Mesothelial cell of epicardium (in vitro differentiated cells): ENCODE data around the gene RUSC1. TPM values are rescaled to one million over a fixed set of nuclear protein-coding genes. Genes with fewer than 3 reads are reported as not detected.

ENCODE experiments used
- DNase-seq, 2 experiments: peaks; one replicate each; pipeline ENCODE4 v3.0.0; 2021; ENCODE audit warnings: low spot score in 2 of 2; ENCODE audit not compliant: unreplicated experiment in 2 of 2
- H3K27ac Mint-ChIP-seq: 2 replicates; pipeline ENCODE4 v1.8.0; 2021; ENCODE audit warnings: mixed read lengths
- H3K27me3 Mint-ChIP-seq: 2 replicates; pipeline ENCODE4 v1.8.0; 2021; ENCODE audit warnings: low read depth, mixed read lengths
- H3K36me3 Mint-ChIP-seq: 2 replicates; pipeline ENCODE4 v1.8.0; 2021; ENCODE audit warnings: mixed read lengths
- H3K4me1 Mint-ChIP-seq: 2 replicates; pipeline ENCODE4 v1.8.0; 2021; ENCODE audit warnings: mixed read lengths
- H3K4me3 Mint-ChIP-seq: 2 replicates; pipeline ENCODE4 v1.8.0; 2021; ENCODE audit warnings: mild to moderate bottlenecking, moderate library complexity, mixed read lengths
- H3K9me3 Mint-ChIP-seq: 2 replicates; pipeline ENCODE4 v1.8.0; 2021; ENCODE audit warnings: mixed read lengths
- total RNA-seq: library from RNA; stranded (reverse); gene quantifications from 3 replicates; pipeline ENCODE4 v1.2.1, GENCODE V29; 2021
- TF ChIP-seq, protein P1 (sequence below): fragments of 200-600 bp; sonication (generic); IDR thresholded peaks from one replicate; pipeline ENCODE4 v1.5.0; 2021; ENCODE audit warnings: antibody characterized with exemption; ENCODE audit not compliant: unreplicated experiment

RUSC1 gene
- total RNA-seq, 1 donor from 2014 or later: 55.5 TPM

DNA sequence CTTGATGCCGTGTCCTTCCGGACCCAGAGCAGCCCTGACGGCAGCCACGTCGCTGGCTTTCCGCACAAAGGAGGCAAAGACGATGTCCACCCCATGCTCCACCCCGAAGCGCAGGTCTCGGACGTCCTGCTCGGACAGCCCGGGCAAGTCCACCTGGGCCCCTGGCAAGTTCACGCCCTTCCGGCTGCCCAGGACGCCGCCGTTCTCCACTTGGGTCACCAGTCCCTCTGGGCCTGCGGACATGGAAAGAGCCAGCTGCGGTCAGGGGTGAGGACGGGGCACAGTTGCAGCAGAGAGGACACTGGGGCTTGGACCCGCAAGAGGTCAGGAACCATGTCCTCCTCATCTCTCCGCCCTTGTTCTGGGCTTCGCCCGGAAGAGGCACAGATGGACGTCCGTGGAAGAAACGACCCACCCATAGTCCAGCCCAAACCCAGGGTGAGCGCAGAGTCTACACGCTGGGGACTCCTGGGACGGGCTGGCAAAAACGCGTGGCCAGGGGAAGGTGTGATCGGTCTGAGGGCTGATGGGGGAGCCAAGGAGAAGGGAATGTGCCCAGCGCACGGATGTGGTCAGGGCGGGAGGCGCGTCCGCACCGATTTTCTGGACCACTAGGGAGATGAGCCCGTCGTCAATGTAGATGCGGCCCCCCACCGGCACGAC, 26.0 kb upstream of the RUSC1 start:
- Mint-ChIP-seq H3K9me3 (no peaks in the 10 kb centered on the region), H3K27me3 (peaks cover 5% of the 10 kb centered on the region), H3K27ac (no peak overlapping the region), H3K36me3 (no peaks in the 10 kb centered on the region), H3K4me3 (no peak overlapping the region), H3K4me1 (peaks cover 13% of the 10 kb centered on the region)
- no peak for DNase-seq
- TF ChIP-seq, protein P1, sequence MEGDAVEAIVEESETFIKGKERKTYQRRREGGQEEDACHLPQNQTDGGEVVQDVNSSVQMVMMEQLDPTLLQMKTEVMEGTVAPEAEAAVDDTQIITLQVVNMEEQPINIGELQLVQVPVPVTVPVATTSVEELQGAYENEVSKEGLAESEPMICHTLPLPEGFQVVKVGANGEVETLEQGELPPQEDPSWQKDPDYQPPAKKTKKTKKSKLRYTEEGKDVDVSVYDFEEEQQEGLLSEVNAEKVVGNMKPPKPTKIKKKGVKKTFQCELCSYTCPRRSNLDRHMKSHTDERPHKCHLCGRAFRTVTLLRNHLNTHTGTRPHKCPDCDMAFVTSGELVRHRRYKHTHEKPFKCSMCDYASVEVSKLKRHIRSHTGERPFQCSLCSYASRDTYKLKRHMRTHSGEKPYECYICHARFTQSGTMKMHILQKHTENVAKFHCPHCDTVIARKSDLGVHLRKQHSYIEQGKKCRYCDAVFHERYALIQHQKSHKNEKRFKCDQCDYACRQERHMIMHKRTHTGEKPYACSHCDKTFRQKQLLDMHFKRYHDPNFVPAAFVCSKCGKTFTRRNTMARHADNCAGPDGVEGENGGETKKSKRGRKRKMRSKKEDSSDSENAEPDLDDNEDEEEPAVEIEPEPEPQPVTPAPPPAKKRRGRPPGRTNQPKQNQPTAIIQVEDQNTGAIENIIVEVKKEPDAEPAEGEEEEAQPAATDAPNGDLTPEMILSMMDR: no peak

- Mint-ChIP-seq H3K9me3 (no peaks in the 10 kb centered on the region), H3K4me1 (peaks cover 13% of the 10 kb centered on the region), H3K36me3 (no peaks in the 10 kb centered on the region), H3K27ac (no peak overlapping the region), H3K27me3 (peaks cover 5% of the 10 kb centered on the region), H3K4me3 (no peak overlapping the region)
- TF ChIP-seq, protein P1: no peak
- DNase-seq: no peak
Observed at GRCh38 chr1:155295183-155295941, 25.3 kb upstream of the RUSC1 start.

DNA sequence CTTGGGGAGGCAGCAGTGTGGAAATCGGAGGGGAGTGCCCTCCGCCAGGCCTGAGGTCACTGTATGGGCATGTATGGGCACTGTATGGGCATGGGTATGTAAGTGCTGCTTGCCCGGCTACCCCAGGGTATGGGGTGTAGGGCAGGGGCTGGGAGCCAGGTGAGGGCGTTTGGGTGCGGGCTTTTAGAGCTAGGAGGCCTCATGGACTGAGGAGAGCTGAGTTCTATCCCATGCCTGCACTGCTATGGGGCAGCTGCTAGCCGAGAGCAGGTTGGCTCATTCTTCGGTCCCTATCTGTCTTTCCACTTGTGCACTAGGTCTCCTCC, 24.8 kb upstream of the RUSC1 start:
- H3K4me3 Mint-ChIP-seq: no peak overlapping the region
- no peaks in the 10 kb centered on the region for H3K9me3 Mint-ChIP-seq
- peaks cover 13% of the 10 kb centered on the region for H3K4me1 Mint-ChIP-seq
- H3K27ac Mint-ChIP-seq: no peak overlapping the region
- H3K27me3 Mint-ChIP-seq: peaks cover 5% of the 10 kb centered on the region
- TF ChIP-seq, protein P1: no peak
- no peak for DNase-seq
- H3K36me3 Mint-ChIP-seq: no peaks in the 10 kb centered on the region

DNA sequence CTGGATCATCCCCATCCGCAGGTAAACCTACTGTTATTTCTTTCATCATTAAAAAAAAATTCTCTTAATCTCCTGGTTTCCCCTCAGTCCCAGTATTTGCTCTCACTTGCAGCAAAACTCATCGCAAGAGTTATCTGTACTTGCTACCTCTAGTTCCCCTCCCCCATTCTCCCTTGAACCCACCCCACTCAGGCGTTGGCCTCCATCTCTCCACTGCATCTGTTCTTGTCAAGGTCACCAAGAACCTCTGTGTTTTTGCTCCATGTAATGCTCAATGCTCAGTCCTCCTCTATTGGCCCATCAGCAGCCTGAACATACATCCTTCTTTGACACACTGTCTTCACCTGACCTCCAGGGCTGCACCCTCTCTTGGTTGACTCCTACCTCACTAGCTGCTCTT, 24.0 kb upstream of the RUSC1 start:
- Mint-ChIP-seq H3K27ac (no peak overlapping the region), H3K27me3 (peaks cover 5% of the 10 kb centered on the region)

DNA sequence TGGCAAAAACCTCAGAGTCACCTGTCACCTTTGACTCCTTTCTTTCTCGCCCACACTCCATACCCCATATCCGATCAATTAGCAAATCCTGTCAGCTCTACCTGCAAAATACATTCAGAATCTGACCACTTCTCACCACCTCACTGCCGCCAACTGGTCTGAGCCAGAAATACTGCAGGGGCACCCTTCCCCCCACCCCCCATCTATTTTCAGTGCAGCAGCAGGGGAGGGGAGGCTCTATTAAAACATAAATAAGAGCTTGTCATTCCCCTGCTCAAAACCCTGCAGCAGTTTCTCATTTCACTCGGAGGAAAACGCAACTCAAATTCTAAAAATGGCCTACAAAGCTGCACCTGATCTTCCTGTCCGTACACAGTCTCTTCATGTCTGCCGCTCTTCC, 23.3 kb upstream of the RUSC1 start:
- peaks cover 13% of the 10 kb centered on the region for H3K4me1 Mint-ChIP-seq

More for the DNA sequence above, 24.0 kb upstream of the RUSC1 start:
- no peak overlapping the region for H3K4me3 Mint-ChIP-seq
- H3K9me3 Mint-ChIP-seq: no peaks in the 10 kb centered on the region
- TF ChIP-seq, protein P1: no peak
- peaks cover 13% of the 10 kb centered on the region for H3K4me1 Mint-ChIP-seq
- no peak for DNase-seq
- H3K36me3 Mint-ChIP-seq: no peaks in the 10 kb centered on the region

More for the DNA sequence above, 23.3 kb upstream of the RUSC1 start:
- TF ChIP-seq, protein P1: no peak
- Mint-ChIP-seq H3K27me3 (peaks cover 5% of the 10 kb centered on the region), H3K36me3 (no peaks in the 10 kb centered on the region), H3K9me3 (no peaks in the 10 kb centered on the region), H3K4me3 (no peak overlapping the region), H3K27ac (peak overlapping the region; percentile 11)
- DNase-seq: no peak
